Right atrium auricular region (tissue), 2 donors: ENCODE measurements around the gene MCAT. TPM values are rescaled to one million over a fixed set of nuclear protein-coding genes. Genes with fewer than 3 reads are reported as not detected.

Experiments
- DNase-seq: peaks from one replicate; pipeline ENCODE4 v3.0.0-alpha.2; 2019; ENCODE audit warnings: low spot score
- H3K27ac ChIP-seq, 2 donors: fragments of 200-600 bp; sonication (generic); 1 replicate in 1 of 2; 2 replicates in 1 of 2; pipeline ENCODE4 v1.5.1; 2016 to 2019
- H3K27me3 ChIP-seq, 2 donors: fragments of 200-600 bp; sonication (generic); one replicate each; pipeline versions ENCODE4 v1.5.1 to v1.6.0; 2017 to 2019
- H3K36me3 ChIP-seq: fragments of 200-600 bp; sonication (generic); one replicate; pipeline ENCODE4 v1.5.1; 2016
- H3K4me1 ChIP-seq, 2 donors: fragments of 200-600 bp; sonication (generic); one replicate each; pipeline versions ENCODE4 v1.5.1 to v1.6.0; 2017 to 2019
- H3K4me3 ChIP-seq, 2 donors: fragments of 200-600 bp; sonication (generic); 1 replicate in 1 of 2; 2 replicates in 1 of 2; pipeline ENCODE4 v1.5.1; 2017 to 2019; ENCODE audit warnings: mild to moderate bottlenecking in 1 of 2, moderate library complexity in 1 of 2
- H3K9me3 ChIP-seq, 2 donors: fragments of 200-600 bp; sonication (generic); one replicate each; pipeline ENCODE4 v1.5.1; 2019
- CTCF ChIP-seq, 2 donors: fragments of 200-600 bp; sonication (generic); IDR thresholded peaks; one replicate each; pipeline ENCODE4 v1.5.1; 2019; ENCODE audit warnings: antibody characterized with exemption in 2 of 2
- total RNA-seq, 2 donors: library from RNA; depleted of rRNA; stranded (reverse); fragments of >200 nt; gene quantifications; one replicate each; pipeline ENCODE4 v1.1.0, GENCODE V29; 2016

MCAT gene
- total RNA-seq, 2 donors from 2014 or later = 16.1 to 17.6 TPM

GRCh38 chr22:43126501-43127165, 16.6 kb downstream of the MCAT start:
- DNase-seq = no peak
- TF ChIP-seq CTCF (IDR thresholded peaks at IDR 0.05) = no peak
- no peak overlapping the region for H3K4me3 ChIP-seq
- no peaks in the 10 kb centered on the region for H3K36me3 ChIP-seq
- H3K27ac ChIP-seq = no peak overlapping the region
- H3K4me1 ChIP-seq = peaks cover 0 to 22% of the 10 kb centered on the region in 2 donors
- H3K27me3 ChIP-seq = no peaks in the 10 kb centered on the region
- no peaks in the 10 kb centered on the region for H3K9me3 ChIP-seq

GRCh38 chr22:43118953-43119458, 24.2 kb downstream of the MCAT start:
- H3K4me1 ChIP-seq = no peaks in the 10 kb centered on the region
- H3K9me3 ChIP-seq = no peaks in the 10 kb centered on the region
- H3K36me3 ChIP-seq = no peaks in the 10 kb centered on the region
- no peak overlapping the region for H3K4me3 ChIP-seq
- TF ChIP-seq CTCF (IDR thresholded peaks at IDR 0.05) = no peak
- H3K27me3 ChIP-seq = no peaks in the 10 kb centered on the region
- no peak for DNase-seq
- no peak overlapping the region for H3K27ac ChIP-seq

- no peak overlapping the region for H3K27ac ChIP-seq
- no peak overlapping the region for H3K4me3 ChIP-seq
- no peaks in the 10 kb centered on the region for H3K36me3 ChIP-seq
- DNase-seq = no peak
- H3K27me3 ChIP-seq = no peaks in the 10 kb centered on the region
- TF ChIP-seq CTCF (IDR thresholded peaks at IDR 0.05) = no peak
- no peaks in the 10 kb centered on the region for H3K4me1 ChIP-seq
- H3K9me3 ChIP-seq = no peaks in the 10 kb centered on the region
These were observed 25.0 kb downstream of the MCAT start for GRCh38 chr22:43118024-43118849.

GRCh38 chr22:43116932-43117331, 26.3 kb downstream of the MCAT start:
- H3K4me1 ChIP-seq = no peaks in the 10 kb centered on the region
- no peak for DNase-seq
- TF ChIP-seq CTCF (IDR thresholded peaks at IDR 0.05) = no peak
- H3K27me3 ChIP-seq = no peaks in the 10 kb centered on the region
- H3K9me3 ChIP-seq = no peaks in the 10 kb centered on the region
- no peak overlapping the region for H3K4me3 ChIP-seq
- no peak overlapping the region for H3K27ac ChIP-seq
- H3K36me3 ChIP-seq = no peaks in the 10 kb centered on the region

GRCh38 chr22:43114958-43115357, 28.2 kb downstream of the MCAT start:
- no peak overlapping the region for H3K4me3 ChIP-seq
- no peaks in the 10 kb centered on the region for H3K36me3 ChIP-seq
- no peaks in the 10 kb centered on the region for H3K9me3 ChIP-seq
- no peaks in the 10 kb centered on the region for H3K27me3 ChIP-seq
- TF ChIP-seq CTCF (IDR thresholded peaks at IDR 0.05) = no peak
- no peak for DNase-seq
- no peak overlapping the region for H3K27ac ChIP-seq
- peaks cover 0 to 17% of the 10 kb centered on the region in 2 donors for H3K4me1 ChIP-seq
